Astrocyte (in vitro differentiated cells and primary cell): ENCODE results near the gene DUSP1. TPM values are rescaled to one million over a fixed set of nuclear protein-coding genes. Genes with fewer than 3 reads are reported as not detected.

Experiments
- DNase-seq: peaks from one replicate; pipeline ENCODE4 v3.0.0-alpha.2; 2010; ENCODE audit warnings: low read depth
- FAIRE-seq: peaks from 2 replicates; lab custom pipeline; 2011; peaks lifted over from hg19 to GRCh38; lab: Jason Lieb, UNC
- H2AFZ ChIP-seq: 2 replicates; pipeline ENCODE4 v1.6.0; 2012; ENCODE audit warnings: low read depth, low read length, inconsistent platforms
- H3K27ac ChIP-seq: 2 replicates; pipeline ENCODE4 v1.5.1; 2011; ENCODE audit warnings: low read depth, low read length, inconsistent platforms
- H3K27me3 ChIP-seq: 2 replicates; pipeline ENCODE4 v1.6.0; 2011; ENCODE audit warnings: low read length, inconsistent platforms; ENCODE audit not compliant: insufficient read depth
- H3K36me3 ChIP-seq: 2 replicates; pipeline ENCODE4 v1.5.1; 2011; ENCODE audit warnings: low read length, inconsistent platforms; ENCODE audit not compliant: insufficient read depth
- H3K4me1 ChIP-seq: 2 replicates; pipeline ENCODE4 v1.5.1; 2011; ENCODE audit warnings: low read length, inconsistent platforms; ENCODE audit not compliant: insufficient read depth
- H3K4me2 ChIP-seq: 2 replicates; pipeline ENCODE4 v1.6.0; 2012; ENCODE audit warnings: low read length, inconsistent platforms
- H3K4me3 ChIP-seq: 2 replicates; pipeline ENCODE4 v1.5.1; 2011; ENCODE audit warnings: low read depth, mild to moderate bottlenecking, low read length, inconsistent platforms; ENCODE audit not compliant: insufficient read depth
- H3K79me2 ChIP-seq: 2 replicates; pipeline ENCODE4 v1.6.0; 2012; ENCODE audit warnings: mild to moderate bottlenecking, low read length, inconsistent platforms; ENCODE audit not compliant: insufficient read depth
- H3K9ac ChIP-seq: 2 replicates; pipeline ENCODE4 v1.6.0; 2012; ENCODE audit warnings: mild to moderate bottlenecking, low read length, inconsistent platforms
- H3K9me3 ChIP-seq: 2 replicates; pipeline ENCODE4 v1.5.1; 2012; ENCODE audit warnings: low read depth, mild to moderate bottlenecking, low read length, inconsistent platforms; ENCODE audit not compliant: insufficient read depth
- H4K20me1 ChIP-seq: 2 replicates; pipeline ENCODE4 v1.6.0; 2012; ENCODE audit warnings: low read length, inconsistent platforms; ENCODE audit not compliant: insufficient read depth
- H3K27ac Mint-ChIP-seq: one replicate; pipeline ENCODE4 v1.8.0; 2021; ENCODE audit warnings: mild to moderate bottlenecking, mixed read lengths; ENCODE audit not compliant: unreplicated experiment
- H3K27me3 Mint-ChIP-seq: one replicate; pipeline ENCODE4 v1.8.0; 2021; ENCODE audit warnings: low read depth, mixed read lengths; ENCODE audit not compliant: unreplicated experiment
- H3K36me3 Mint-ChIP-seq: one replicate; pipeline ENCODE4 v1.8.0; 2021; ENCODE audit warnings: low read depth, mixed read lengths; ENCODE audit not compliant: unreplicated experiment
- H3K4me1 Mint-ChIP-seq: one replicate; pipeline ENCODE4 v1.8.0; 2021; ENCODE audit warnings: low read depth, mixed read lengths; ENCODE audit not compliant: unreplicated experiment
- H3K4me3 Mint-ChIP-seq: one replicate; pipeline ENCODE4 v1.8.0; 2021; ENCODE audit warnings: mild to moderate bottlenecking, moderate library complexity, mixed read lengths; ENCODE audit not compliant: unreplicated experiment
- H3K9me3 Mint-ChIP-seq: one replicate; pipeline ENCODE4 v1.8.0; 2021; ENCODE audit warnings: mild to moderate bottlenecking, mixed read lengths; ENCODE audit not compliant: unreplicated experiment
- EZH2 ChIP-seq: IDR thresholded peaks from 2 replicates; pipeline ENCODE4 v1.6.1; 2012; ENCODE audit warnings: mild to moderate bottlenecking, low read length, inconsistent platforms; ENCODE audit not compliant: insufficient read depth
- total RNA-seq: library from RNA; stranded (reverse); gene quantifications from 2 replicates; pipeline ENCODE4 v1.2.1, GENCODE V29; 2021
- TF ChIP-seq, protein P1 (sequence below): IDR thresholded peaks from 2 replicates; pipeline ENCODE4 v1.5.1; 2011; ENCODE audit warnings: low read depth, mild to moderate bottlenecking, inconsistent platforms, low read length, moderate library complexity; ENCODE audit not compliant: insufficient read depth

Gene DUSP1
- total RNA-seq, 1 donor from 2014 or later = 90.1 TPM

DNA sequence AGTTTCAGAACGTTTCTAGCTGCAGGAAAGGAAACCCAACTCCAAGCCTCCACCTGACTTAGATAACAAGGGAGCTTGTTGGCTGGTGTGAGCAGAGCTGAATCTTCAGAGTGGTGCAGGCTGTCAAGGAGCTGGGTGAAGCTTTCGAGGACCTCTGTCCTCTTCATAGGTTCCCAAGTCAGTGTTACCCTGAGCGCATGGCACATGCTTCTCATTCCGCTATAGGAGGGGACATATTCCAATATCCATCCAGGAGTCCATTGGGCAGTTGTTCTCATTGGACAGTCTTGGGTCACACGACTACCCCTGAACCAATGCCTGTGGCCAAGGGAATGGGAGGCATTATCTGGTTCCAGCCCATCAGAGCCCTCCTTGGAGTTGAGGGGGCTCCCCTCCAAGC, 50.3 kb downstream of the DUSP1 start:
- H3K36me3 Mint-ChIP-seq = no peaks in the 10 kb centered on the region
- no peak overlapping the region for H3K4me3 Mint-ChIP-seq
- FAIRE-seq = no peak
- TF ChIP-seq, protein P1, sequence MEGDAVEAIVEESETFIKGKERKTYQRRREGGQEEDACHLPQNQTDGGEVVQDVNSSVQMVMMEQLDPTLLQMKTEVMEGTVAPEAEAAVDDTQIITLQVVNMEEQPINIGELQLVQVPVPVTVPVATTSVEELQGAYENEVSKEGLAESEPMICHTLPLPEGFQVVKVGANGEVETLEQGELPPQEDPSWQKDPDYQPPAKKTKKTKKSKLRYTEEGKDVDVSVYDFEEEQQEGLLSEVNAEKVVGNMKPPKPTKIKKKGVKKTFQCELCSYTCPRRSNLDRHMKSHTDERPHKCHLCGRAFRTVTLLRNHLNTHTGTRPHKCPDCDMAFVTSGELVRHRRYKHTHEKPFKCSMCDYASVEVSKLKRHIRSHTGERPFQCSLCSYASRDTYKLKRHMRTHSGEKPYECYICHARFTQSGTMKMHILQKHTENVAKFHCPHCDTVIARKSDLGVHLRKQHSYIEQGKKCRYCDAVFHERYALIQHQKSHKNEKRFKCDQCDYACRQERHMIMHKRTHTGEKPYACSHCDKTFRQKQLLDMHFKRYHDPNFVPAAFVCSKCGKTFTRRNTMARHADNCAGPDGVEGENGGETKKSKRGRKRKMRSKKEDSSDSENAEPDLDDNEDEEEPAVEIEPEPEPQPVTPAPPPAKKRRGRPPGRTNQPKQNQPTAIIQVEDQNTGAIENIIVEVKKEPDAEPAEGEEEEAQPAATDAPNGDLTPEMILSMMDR = no peak
- no peak for TF ChIP-seq EZH2
- peaks cover 47% of the 10 kb centered on the region for H3K27me3 Mint-ChIP-seq
- no peaks in the 10 kb centered on the region for H3K9me3 ChIP-seq
- H3K36me3 ChIP-seq = no peaks in the 10 kb centered on the region
- no peaks in the 10 kb centered on the region for H3K4me1 ChIP-seq
- no peaks in the 10 kb centered on the region for H3K79me2 ChIP-seq
- no peak overlapping the region for H3K9ac ChIP-seq
- H3K4me2 ChIP-seq = no peak overlapping the region
- peaks cover 5% of the 10 kb centered on the region for H3K4me1 Mint-ChIP-seq
- H3K27ac ChIP-seq = no peak overlapping the region
- H3K4me3 ChIP-seq = no peak overlapping the region
- no peaks in the 10 kb centered on the region for H4K20me1 ChIP-seq
- H3K9me3 Mint-ChIP-seq = no peaks in the 10 kb centered on the region
- no peak overlapping the region for H2AFZ ChIP-seq
- H3K27me3 ChIP-seq = no peaks in the 10 kb centered on the region
- DNase-seq = no peak
- no peak overlapping the region for H3K27ac Mint-ChIP-seq

DNA sequence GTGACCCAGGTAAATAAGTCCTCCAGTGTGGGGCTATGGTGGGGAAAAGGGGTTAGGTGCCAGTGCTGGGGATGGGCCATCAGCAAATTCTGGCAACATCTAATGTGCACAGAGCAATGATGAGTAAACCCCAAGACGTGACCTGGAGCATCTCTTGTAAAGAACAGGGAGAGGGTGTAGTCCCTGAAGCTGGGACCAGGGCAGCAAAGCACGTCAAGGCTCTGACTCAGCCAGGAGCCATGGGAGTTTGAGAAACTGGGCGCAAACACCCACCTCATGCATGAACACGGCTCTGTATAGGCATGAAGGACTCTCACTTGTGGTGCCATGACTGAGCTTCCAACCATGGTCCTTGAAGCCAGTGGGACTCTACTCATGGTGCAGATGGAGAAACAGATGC, 51.8 kb downstream of the DUSP1 start:
- no peaks in the 10 kb centered on the region for H3K9me3 ChIP-seq
- no peaks in the 10 kb centered on the region for H3K36me3 ChIP-seq
- no peaks in the 10 kb centered on the region for H3K79me2 ChIP-seq
- H3K4me3 Mint-ChIP-seq = no peak overlapping the region
- DNase-seq (no peak), FAIRE-seq (no peak)
- H2AFZ ChIP-seq = no peak overlapping the region
- peaks cover 41% of the 10 kb centered on the region for H3K27me3 Mint-ChIP-seq
- H4K20me1 ChIP-seq = no peaks in the 10 kb centered on the region
- TF ChIP-seq EZH2 = no peak
- TF ChIP-seq, protein P1 = no peak
- no peak overlapping the region for H3K4me2 ChIP-seq
- no peak overlapping the region for H3K9ac ChIP-seq
- H3K4me1 Mint-ChIP-seq = peaks cover 5% of the 10 kb centered on the region
- H3K27me3 ChIP-seq = no peaks in the 10 kb centered on the region
- no peaks in the 10 kb centered on the region for H3K36me3 Mint-ChIP-seq
- no peak overlapping the region for H3K4me3 ChIP-seq
- H3K27ac ChIP-seq = no peak overlapping the region
- H3K9me3 Mint-ChIP-seq = no peaks in the 10 kb centered on the region
- H3K4me1 ChIP-seq = peaks cover 8% of the 10 kb centered on the region
- no peak overlapping the region for H3K27ac Mint-ChIP-seq

DNA sequence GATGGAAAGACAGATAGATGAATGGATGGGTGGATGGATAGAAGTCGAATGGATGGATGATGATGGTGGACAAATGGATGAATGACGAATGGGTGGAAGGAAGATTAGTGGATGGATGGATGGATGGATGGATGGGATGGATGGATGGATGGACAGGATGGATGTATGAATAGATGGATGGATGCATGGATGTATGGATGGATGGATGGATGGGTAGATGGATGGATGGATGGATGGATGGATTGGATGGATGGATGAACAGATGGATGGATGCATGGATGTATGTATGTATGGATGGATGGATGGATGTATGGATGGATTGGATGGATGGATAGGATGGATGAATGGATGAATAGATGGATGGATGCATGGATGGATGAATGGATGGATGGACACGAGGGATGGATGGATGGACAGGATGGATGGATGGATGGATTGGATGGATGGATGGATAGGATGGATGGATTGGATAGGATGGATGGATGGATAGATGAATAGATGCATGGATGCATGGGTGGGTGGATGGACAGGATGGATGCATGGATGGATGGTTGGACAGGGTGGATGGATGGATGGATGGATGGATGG, 52.4 kb downstream of the DUSP1 start:
- Histone ChIP-seq H3K9me3 (no peaks in the 10 kb centered on the region), H3K4me2 (no peak overlapping the region), H4K20me1 (no peaks in the 10 kb centered on the region), H3K36me3 (no peaks in the 10 kb centered on the region), H3K27me3 (no peaks in the 10 kb centered on the region), H3K79me2 (no peaks in the 10 kb centered on the region), H3K4me1 (peaks cover 8% of the 10 kb centered on the region), H2AFZ (no peak overlapping the region), H3K27ac (no peak overlapping the region), H3K9ac (no peak overlapping the region), H3K4me3 (no peak overlapping the region)
- Mint-ChIP-seq H3K36me3 (no peaks in the 10 kb centered on the region), H3K4me3 (no peak overlapping the region), H3K4me1 (peaks cover 5% of the 10 kb centered on the region), H3K9me3 (no peaks in the 10 kb centered on the region), H3K27me3 (peaks cover 35% of the 10 kb centered on the region), H3K27ac (no peak overlapping the region)
- no peak for DNase-seq
- TF ChIP-seq, protein P1 = no peak
- TF ChIP-seq EZH2 = no peak
- no peak for FAIRE-seq
